ENCODE measurements around the gene NT5E. TPM values are rescaled to one million over a fixed set of nuclear protein-coding genes. Genes with fewer than 3 reads are reported as not detected.

The NT5E gene
- total RNA-seq, 2 donors from 2014 or later: 8.2 to 31.2 TPM

DNA sequence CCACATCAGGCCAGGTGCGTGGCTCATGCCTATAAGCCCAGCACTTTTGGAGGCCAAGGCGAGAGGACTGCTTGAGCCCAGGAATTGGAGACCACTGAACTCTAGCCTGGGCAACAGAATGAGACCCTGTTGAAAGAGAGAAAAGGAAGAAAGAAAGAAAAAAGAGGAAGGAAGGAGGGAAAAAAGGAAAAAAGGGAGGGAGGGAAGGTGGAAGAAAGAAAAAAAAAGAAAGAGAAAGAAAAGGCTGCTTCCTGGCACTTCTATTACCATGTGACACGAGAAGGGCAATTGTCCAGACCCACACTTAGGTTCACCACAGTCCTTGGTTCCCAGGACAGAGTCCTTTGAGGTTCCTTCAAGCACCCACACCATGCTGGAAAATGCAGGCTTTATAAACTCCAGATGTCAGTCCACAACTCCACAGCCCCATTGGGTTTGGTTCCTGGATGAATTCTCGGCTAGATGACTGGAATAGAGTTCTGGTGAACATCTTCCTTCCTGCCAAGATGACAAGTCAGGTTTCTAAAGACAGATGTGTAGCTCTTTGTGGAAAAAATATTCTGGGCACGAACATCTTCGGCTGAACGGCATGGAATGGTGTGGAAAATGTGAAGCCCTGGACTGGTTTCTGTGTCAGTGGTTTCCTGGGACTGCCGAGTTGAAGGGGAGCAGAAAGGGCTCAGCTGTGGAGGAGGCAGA, 32.5 kb downstream of the NT5E start:
- no peak overlapping the region for H3K4me3 ChIP-seq
- 73% methylated on average over 8 of the region's 8 CpGs for WGBS
- TF ChIP-seq POLR2AphosphoS5 (IDR thresholded peaks at IDR 0.05) (no peak), POLR2A (IDR thresholded peaks at IDR 0.05) (no peak)
- TF ChIP-seq, protein P1, sequence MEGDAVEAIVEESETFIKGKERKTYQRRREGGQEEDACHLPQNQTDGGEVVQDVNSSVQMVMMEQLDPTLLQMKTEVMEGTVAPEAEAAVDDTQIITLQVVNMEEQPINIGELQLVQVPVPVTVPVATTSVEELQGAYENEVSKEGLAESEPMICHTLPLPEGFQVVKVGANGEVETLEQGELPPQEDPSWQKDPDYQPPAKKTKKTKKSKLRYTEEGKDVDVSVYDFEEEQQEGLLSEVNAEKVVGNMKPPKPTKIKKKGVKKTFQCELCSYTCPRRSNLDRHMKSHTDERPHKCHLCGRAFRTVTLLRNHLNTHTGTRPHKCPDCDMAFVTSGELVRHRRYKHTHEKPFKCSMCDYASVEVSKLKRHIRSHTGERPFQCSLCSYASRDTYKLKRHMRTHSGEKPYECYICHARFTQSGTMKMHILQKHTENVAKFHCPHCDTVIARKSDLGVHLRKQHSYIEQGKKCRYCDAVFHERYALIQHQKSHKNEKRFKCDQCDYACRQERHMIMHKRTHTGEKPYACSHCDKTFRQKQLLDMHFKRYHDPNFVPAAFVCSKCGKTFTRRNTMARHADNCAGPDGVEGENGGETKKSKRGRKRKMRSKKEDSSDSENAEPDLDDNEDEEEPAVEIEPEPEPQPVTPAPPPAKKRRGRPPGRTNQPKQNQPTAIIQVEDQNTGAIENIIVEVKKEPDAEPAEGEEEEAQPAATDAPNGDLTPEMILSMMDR (IDR thresholded peaks at IDR 0.05): no peak
- H3K4me1 ChIP-seq (replicated peaks): no peaks in the 10 kb centered on the region
- H3K36me3 ChIP-seq: no peaks in the 10 kb centered on the region
- intact Hi-C loops (cut with DNase I): loop anchor here (2.0 kb wide), 1 partner anchor 128 kb away; no protein-coding TSS in a partner anchor
- H3K27me3 ChIP-seq (replicated peaks; ENCODE audit: insufficient read depth): no peaks in the 10 kb centered on the region
- no peak for DNase-seq (ENCODE audit: low spot score)
- H3K27ac ChIP-seq: no peak overlapping the region
- H3K9me3 ChIP-seq: no peaks in the 10 kb centered on the region

DNA sequence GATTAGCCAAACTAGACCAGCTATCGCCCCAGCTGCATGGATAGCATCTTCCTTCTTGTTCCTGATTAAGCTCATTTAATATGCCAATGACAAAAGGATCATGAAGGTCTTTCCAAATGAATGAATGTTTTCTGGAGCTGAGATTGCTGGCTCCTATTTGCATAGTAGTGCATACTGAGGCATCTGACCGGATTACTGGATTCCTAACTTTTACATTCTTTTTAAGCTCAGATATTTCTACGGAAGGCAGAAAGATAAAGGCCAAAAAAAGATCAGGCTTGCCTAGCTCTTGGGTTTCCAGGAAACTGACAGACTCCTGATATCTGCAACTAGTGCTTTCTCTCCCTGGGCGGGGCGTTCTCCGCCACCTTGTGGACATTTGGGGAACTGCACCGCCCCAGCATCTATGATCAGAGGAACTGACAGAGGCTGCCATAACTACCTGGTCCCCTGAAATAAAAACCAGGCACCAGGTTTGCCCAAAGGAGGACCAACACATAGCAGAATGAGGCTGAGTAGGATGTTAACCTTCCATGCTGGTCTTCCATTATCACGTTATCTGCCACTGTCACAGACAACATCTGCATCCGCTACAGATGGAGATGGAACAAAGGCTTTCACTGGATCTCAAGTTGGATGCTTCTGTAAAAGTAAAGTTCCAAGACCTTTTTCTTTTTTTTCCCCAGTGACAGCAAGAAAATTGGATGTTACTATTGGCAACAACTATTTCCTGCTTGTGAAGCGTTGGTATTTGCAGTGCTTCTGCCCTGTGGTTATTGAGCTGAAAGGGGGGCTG, 33.2 kb downstream of the NT5E start:
- Histone ChIP-seq H3K36me3 (no peaks in the 10 kb centered on the region), H3K27me3 (replicated peaks; ENCODE audit: insufficient read depth) (no peaks in the 10 kb centered on the region), H3K4me3 (no peak overlapping the region), H3K9me3 (no peaks in the 10 kb centered on the region), H3K4me1 (replicated peaks) (no peaks in the 10 kb centered on the region), H3K27ac (no peak overlapping the region)
- peak; percentile 65 for DNase-seq (ENCODE audit: low spot score)
- intact Hi-C loops (cut with DNase I): loop anchor here (2.0 kb wide), 1 partner anchor 128 kb away; no protein-coding TSS in a partner anchor
- WGBS: 25% methylated on average over 10 of the region's 10 CpGs
- peak; percentile 34 for TF ChIP-seq POLR2AphosphoS5 (IDR thresholded peaks at IDR 0.05)
- TF ChIP-seq POLR2A (IDR thresholded peaks at IDR 0.05): no peak
- TF ChIP-seq, protein P1 (IDR thresholded peaks at IDR 0.05): peak; percentile 96 to 99 (median 98)

DNA sequence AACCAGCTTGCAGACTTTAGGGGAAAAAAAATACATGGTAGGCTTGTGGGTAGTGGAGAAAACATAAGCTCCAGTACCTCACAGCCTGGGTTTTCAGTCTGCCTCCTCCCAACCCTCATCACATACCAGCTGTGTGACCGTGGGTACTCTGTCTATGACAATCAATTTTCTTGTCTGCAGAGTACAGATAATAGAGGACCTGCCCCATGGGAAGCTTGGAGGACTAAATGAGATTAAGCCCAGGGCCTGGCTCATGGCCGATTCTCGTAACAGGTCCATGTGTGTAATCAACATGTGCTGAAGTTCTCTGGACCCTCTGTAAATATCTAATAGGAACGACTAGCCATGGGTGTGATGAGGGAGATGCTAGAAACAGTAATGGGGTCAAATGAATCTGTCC, 34.0 kb downstream of the NT5E start:
- Histone ChIP-seq H3K4me3 (no peak overlapping the region), H3K27ac (no peak overlapping the region), H3K9me3 (no peaks in the 10 kb centered on the region), H3K4me1 (replicated peaks) (no peaks in the 10 kb centered on the region), H3K27me3 (replicated peaks; ENCODE audit: insufficient read depth) (no peaks in the 10 kb centered on the region), H3K36me3 (no peaks in the 10 kb centered on the region)
- WGBS: 84% methylated on average over 4 of the region's 4 CpGs
- intact Hi-C loops (cut with DNase I): loop anchor here (2.0 kb wide), 1 partner anchor 129 kb away; no protein-coding TSS in a partner anchor
- no peak for DNase-seq (ENCODE audit: low spot score)
- TF ChIP-seq POLR2AphosphoS5 (IDR thresholded peaks at IDR 0.05) (no peak), POLR2A (IDR thresholded peaks at IDR 0.05) (no peak)
- TF ChIP-seq, protein P1 (IDR thresholded peaks at IDR 0.05): no peak

DNA sequence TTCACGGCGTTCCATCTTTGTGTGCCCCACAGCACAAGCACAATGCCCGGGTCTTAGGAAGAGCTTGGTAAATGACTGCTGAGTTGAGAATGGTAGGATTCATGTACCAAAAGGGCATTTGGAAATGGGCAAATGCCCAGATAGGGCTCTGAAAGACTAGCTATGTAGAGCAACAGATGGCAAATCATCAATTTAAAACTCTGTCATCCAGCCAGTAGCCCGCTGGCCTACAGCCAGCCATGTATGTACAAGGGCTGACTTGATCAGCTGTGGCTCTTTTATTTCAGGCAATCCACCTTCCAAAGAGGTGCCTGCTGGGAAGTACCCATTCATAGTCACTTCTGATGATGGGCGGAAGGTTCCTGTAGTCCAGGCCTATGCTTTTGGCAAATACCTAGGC, 35.1 kb downstream of the NT5E start:
- Histone ChIP-seq H3K9me3 (no peaks in the 10 kb centered on the region), H3K27ac (no peak overlapping the region), H3K4me1 (replicated peaks) (no peaks in the 10 kb centered on the region), H3K27me3 (replicated peaks; ENCODE audit: insufficient read depth) (no peaks in the 10 kb centered on the region), H3K4me3 (no peak overlapping the region), H3K36me3 (no peaks in the 10 kb centered on the region)
- intact Hi-C loops (cut with DNase I): no loop called here
- no peak for DNase-seq (ENCODE audit: low spot score)
- TF ChIP-seq POLR2AphosphoS5 (IDR thresholded peaks at IDR 0.05) (no peak), POLR2A (IDR thresholded peaks at IDR 0.05) (no peak)
- TF ChIP-seq, protein P1 (IDR thresholded peaks at IDR 0.05): no peak
- WGBS: 92% methylated on average over 5 of the region's 5 CpGs

Data from prostate gland (tissue), 2 donors.